Caco-2 (cell line): ENCODE results near the gene AHCY. TPM values are rescaled to one million over a fixed set of nuclear protein-coding genes. Genes with fewer than 3 reads are reported as not detected.
"Not testable (repeated sequence)": the region's sequence is repeated elsewhere in the genome, so short reads cannot be mapped to it uniquely, and the experiment has no call there.

Experiments
- BruUV-seq: library from RNA; stranded (reverse); fragments of 400-500 nt; replicated peaks from 2 replicates; lab custom pipeline; 2021; lab: Mats Ljungman, UMichigan
- CTCF ChIA-PET: fragments of 300-600 bp; sonication (Branson Sonifier 250); formaldehyde crosslinking; loops from one replicate; lab custom pipeline; 2022; ENCODE audit warnings: antibody characterized with exemption; lab: Charles Lee
- POLR2A ChIA-PET: fragments of 300-600 bp; sonication (Branson Sonifier 250); formaldehyde crosslinking; loops from one replicate; lab custom pipeline; 2022; ENCODE audit warnings: antibody characterized with exemption; lab: Charles Lee
- DNase-seq, 2 experiments: peaks; one replicate each; pipeline versions ENCODE4 v3.0.0 to v3.0.0-alpha.2; 2020 to 2022
- H3K27me3 ChIP-seq: replicated peaks from 2 replicates; pipeline ENCODE4 v1.6.0; 2011; ENCODE audit warnings: low read length; ENCODE audit not compliant: control insufficient read depth, insufficient read depth
- H3K36me3 ChIP-seq: 2 replicates; pipeline ENCODE4 v1.5.1; 2011; ENCODE audit warnings: low read length; ENCODE audit not compliant: control insufficient read depth, insufficient read depth
- H3K4me1 ChIP-seq: fragments of 250-450 bp; sonication (Bioruptor Pico); 2 replicates; pipeline ENCODE4 v1.5.1; 2020; ENCODE audit warnings: mild to moderate bottlenecking
- H3K4me3 ChIP-seq: 2 replicates; pipeline ENCODE4 v1.5.1; 2011; ENCODE audit warnings: low read depth, mild to moderate bottlenecking, control low read depth, low read length
- H3K9me3 ChIP-seq: fragments of 250-450 bp; sonication (Bioruptor Pico); 2 replicates; pipeline ENCODE4 v1.5.1; 2020; ENCODE audit warnings: mild to moderate bottlenecking, moderate library complexity
- H3K27ac Mint-ChIP-seq: one replicate; pipeline ENCODE4 v1.8.0; 2022; ENCODE audit warnings: mixed read lengths; ENCODE audit not compliant: unreplicated experiment
- H3K27me3 Mint-ChIP-seq: one replicate; pipeline ENCODE4 v1.8.0; 2022; ENCODE audit warnings: mixed read lengths; ENCODE audit not compliant: insufficient read depth, unreplicated experiment
- H3K36me3 Mint-ChIP-seq: one replicate; pipeline ENCODE4 v1.8.0; 2022; ENCODE audit warnings: mild to moderate bottlenecking, mixed read lengths; ENCODE audit not compliant: insufficient read depth, unreplicated experiment
- H3K4me1 Mint-ChIP-seq: one replicate; pipeline ENCODE4 v1.8.0; 2022; ENCODE audit warnings: low read depth, mixed read lengths; ENCODE audit not compliant: unreplicated experiment
- H3K4me3 Mint-ChIP-seq: one replicate; pipeline ENCODE4 v1.8.0; 2022; ENCODE audit warnings: mild to moderate bottlenecking, moderate library complexity, mixed read lengths; ENCODE audit not compliant: unreplicated experiment
- H3K9me3 Mint-ChIP-seq: one replicate; pipeline ENCODE4 v1.8.0; 2022; ENCODE audit warnings: mixed read lengths; ENCODE audit not compliant: unreplicated experiment
- intact Hi-C: fragments of 100-400 bp; cut with micrococcal nuclease; formaldehyde crosslinking; loops from one replicate; pipeline ENCODE4 v1.10.0; 2022; ENCODE audit not compliant: unreplicated experiment
- total RNA-seq: library from RNA; stranded (reverse); gene quantifications from 2 replicates; pipeline ENCODE4 v1.2.3, GENCODE V29; 2022
- TF ChIP-seq, protein P1 (sequence below), 2 experiments: fragments of 200-600 bp in 1 of 2; IDR thresholded peaks; 1 replicate in 1 of 2; 2 replicates in 1 of 2; pipeline versions ENCODE4 v1.5.1 to v1.8.0; 2011 to 2022; ENCODE audit warnings: antibody characterized with exemption in 1 of 2, control low read depth in 1 of 2, inconsistent platforms in 1 of 2, low read depth in 1 of 2, low read length in 1 of 2, mild to moderate bottlenecking in 1 of 2, moderate library complexity in 1 of 2; ENCODE audit not compliant: insufficient read depth in 1 of 2, severe bottlenecking in 1 of 2, unreplicated experiment in 1 of 2

The AHCY gene
- total RNA-seq, 1 experiment from 2014 or later: 665 TPM

DNA sequence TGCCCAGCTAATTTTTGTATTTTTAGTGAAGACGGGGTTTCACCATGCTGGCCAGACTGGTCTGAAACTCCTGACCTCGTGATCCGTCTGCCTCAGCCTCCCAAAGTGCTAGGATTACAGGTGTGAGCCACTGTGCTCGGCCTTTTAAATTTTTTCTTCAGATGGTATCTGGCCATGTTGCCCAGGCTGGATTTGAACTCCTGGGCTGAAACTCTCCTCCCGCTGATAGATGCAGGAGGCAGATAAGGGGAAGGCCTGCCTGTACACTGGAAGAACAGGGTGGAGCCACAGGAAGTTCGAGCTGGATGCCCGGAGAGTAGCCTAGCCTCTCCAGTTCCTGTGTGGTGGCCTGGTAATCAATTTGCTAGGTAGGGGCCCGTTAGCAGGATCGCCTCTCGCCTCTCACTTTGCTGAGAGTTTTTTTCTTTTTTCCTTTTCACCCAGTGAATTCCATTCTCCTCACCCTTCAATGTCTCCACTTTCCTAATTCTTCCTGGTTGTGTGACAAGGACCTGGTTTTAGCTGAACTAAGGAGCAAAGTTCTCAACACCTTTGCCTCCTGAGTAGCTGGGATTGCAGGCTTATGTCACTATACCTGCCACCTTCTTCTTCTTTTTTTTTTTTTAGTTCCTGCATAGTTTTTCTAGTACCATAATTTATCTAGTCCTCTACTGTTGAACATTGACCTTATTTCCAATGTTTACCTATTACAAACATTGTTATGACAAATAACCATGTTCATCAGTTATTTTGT lies 40.5 kb upstream of the AHCY start:
- no peaks in the 10 kb centered on the region for H3K36me3 ChIP-seq
- H3K27me3 Mint-ChIP-seq: no peaks in the 10 kb centered on the region
- H3K9me3 ChIP-seq: no peaks in the 10 kb centered on the region
- peak overlapping the region; percentile 76 for H3K27ac Mint-ChIP-seq
- H3K4me1 Mint-ChIP-seq: peaks cover 18% of the 10 kb centered on the region
- no peaks in the 10 kb centered on the region for H3K9me3 Mint-ChIP-seq
- intact Hi-C loops: no loop called here
- H3K4me3 Mint-ChIP-seq: peak overlapping the region; percentile 14
- H3K4me1 ChIP-seq: peaks cover 36% of the 10 kb centered on the region
- ChIA-PET CTCF (interaction anchor here (0.5 to 3.4 kb wide), 4 partner anchors 19 to 179 kb away, joined by 3 to 21 read pairs (median 4); partner anchors contain the start of gene ITCH), POLR2A (interaction anchor here (0.8 to 1.3 kb wide), 2 partner anchors 9 to 19 kb away, joined by 3 to 13 read pairs; partner anchors contain the start of gene ITCH)
- TF ChIP-seq, protein P1, sequence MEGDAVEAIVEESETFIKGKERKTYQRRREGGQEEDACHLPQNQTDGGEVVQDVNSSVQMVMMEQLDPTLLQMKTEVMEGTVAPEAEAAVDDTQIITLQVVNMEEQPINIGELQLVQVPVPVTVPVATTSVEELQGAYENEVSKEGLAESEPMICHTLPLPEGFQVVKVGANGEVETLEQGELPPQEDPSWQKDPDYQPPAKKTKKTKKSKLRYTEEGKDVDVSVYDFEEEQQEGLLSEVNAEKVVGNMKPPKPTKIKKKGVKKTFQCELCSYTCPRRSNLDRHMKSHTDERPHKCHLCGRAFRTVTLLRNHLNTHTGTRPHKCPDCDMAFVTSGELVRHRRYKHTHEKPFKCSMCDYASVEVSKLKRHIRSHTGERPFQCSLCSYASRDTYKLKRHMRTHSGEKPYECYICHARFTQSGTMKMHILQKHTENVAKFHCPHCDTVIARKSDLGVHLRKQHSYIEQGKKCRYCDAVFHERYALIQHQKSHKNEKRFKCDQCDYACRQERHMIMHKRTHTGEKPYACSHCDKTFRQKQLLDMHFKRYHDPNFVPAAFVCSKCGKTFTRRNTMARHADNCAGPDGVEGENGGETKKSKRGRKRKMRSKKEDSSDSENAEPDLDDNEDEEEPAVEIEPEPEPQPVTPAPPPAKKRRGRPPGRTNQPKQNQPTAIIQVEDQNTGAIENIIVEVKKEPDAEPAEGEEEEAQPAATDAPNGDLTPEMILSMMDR (IDR thresholded peaks at IDR 0.05; ENCODE audit: insufficient read depth in 1 of 2, low read depth in 1 of 2, low read length in 1 of 2, severe bottlenecking in 1 of 2, unreplicated experiment in 1 of 2): no peak
- no peaks in the 10 kb centered on the region for H3K36me3 Mint-ChIP-seq
- DNase-seq: peak; percentile 55 to 80
- no peaks in the 10 kb centered on the region for H3K27me3 ChIP-seq
- no TSS peak for BruUV-seq
- H3K4me3 ChIP-seq: no peak overlapping the region

DNA sequence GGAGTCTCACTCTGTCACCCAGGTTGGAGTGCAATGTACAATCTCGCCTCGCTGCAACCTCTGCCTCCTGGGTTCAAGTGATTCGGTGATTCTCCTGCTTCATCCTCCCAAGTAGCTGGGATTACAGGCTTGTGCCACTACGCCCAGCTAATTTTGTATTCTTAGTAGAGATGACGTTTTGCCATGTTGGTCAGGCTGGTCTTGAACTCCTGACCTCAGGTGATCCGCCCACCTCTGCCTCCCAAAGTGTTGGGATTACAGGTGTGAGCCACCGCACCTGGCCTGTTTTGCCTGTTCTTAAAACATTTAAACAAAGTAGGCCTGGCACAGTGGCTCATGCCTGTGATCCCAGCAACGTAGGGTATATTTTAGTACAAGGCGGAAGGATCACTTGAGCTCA lies 38.0 kb upstream of the AHCY start:
- peaks cover 32% of the 10 kb centered on the region for H3K4me1 ChIP-seq
- H3K4me3 Mint-ChIP-seq, H3K36me3 Mint-ChIP-seq, DNase-seq, intact Hi-C loops, BruUV-seq, H3K36me3 ChIP-seq, H3K9me3 ChIP-seq, H3K27ac Mint-ChIP-seq, H3K27me3 ChIP-seq, H3K9me3 Mint-ChIP-seq, H3K27me3 Mint-ChIP-seq, POLR2A ChIA-PET, H3K4me3 ChIP-seq: not testable (repeated sequence)
- H3K4me1 Mint-ChIP-seq: peaks cover 18% of the 10 kb centered on the region
- CTCF ChIA-PET: interaction anchor here (0.6 to 1.8 kb wide), 2 partner anchors 12 to 28 kb away, joined by 4 read pairs; no protein-coding TSS in a partner anchor

DNA sequence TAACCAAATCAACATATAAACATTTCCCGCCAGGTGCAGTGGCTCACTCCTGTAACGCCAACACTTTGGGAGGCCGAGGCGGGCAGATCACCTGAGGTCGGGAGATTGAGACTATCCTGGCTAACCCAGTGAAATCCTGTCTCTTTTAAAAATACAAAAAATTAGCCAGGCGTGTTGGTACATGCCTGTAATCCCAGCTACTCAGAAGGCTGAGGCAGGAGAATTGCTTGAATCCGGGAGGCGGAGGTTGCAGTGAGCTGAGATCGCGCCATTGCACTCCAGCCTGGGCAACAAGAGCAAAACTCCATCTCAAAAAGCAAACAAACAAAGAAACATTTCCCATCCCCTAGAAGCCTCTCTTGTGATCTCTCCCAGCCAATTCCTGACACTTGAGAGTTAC lies 37.6 kb upstream of the AHCY start:
- peaks cover 22% of the 10 kb centered on the region for H3K4me1 Mint-ChIP-seq
- intact Hi-C loops, H3K27me3 Mint-ChIP-seq, H3K9me3 ChIP-seq, POLR2A ChIA-PET, H3K4me3 Mint-ChIP-seq, DNase-seq, H3K9me3 Mint-ChIP-seq, BruUV-seq, H3K27me3 ChIP-seq, H3K4me3 ChIP-seq, H3K36me3 Mint-ChIP-seq, H3K36me3 ChIP-seq, H3K27ac Mint-ChIP-seq: not testable (repeated sequence)
- CTCF ChIA-PET: interaction anchor here (1.8 kb wide), 1 partner anchor 28 kb away, joined by 4 read pairs; no protein-coding TSS in a partner anchor
- H3K4me1 ChIP-seq: peaks cover 34% of the 10 kb centered on the region
